ENCODE measurements around the gene OR1L8.

The OR1L8 gene

DNA sequence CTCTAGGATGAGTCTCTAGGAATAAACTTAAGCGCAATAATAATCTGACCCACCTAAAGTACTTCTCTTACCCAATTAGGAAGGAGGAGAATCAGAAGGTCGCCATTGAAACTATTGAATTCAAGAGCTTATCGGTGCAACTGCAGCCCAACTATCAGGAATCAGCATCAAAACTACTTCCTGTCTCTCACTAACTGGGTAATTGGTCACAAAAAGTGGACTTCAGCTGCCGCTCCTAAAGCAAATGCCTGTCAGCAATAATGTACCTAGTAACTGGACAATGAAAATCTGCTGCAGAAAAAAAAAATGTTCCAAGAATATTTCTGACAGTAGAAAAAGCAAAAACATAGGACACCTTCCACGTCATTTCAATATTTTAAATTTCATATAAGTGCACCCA is 3.3 kb downstream of the OR1L8 start:
- TF ChIP-seq, protein P1, sequence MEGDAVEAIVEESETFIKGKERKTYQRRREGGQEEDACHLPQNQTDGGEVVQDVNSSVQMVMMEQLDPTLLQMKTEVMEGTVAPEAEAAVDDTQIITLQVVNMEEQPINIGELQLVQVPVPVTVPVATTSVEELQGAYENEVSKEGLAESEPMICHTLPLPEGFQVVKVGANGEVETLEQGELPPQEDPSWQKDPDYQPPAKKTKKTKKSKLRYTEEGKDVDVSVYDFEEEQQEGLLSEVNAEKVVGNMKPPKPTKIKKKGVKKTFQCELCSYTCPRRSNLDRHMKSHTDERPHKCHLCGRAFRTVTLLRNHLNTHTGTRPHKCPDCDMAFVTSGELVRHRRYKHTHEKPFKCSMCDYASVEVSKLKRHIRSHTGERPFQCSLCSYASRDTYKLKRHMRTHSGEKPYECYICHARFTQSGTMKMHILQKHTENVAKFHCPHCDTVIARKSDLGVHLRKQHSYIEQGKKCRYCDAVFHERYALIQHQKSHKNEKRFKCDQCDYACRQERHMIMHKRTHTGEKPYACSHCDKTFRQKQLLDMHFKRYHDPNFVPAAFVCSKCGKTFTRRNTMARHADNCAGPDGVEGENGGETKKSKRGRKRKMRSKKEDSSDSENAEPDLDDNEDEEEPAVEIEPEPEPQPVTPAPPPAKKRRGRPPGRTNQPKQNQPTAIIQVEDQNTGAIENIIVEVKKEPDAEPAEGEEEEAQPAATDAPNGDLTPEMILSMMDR (IDR thresholded peaks at IDR 0.05; ENCODE audit: low read length, missing control alignments), result no peak
- DNase-seq (ENCODE audit: low read depth), result no peak
- no peak overlapping the region for H3K4me3 ChIP-seq (replicated peaks; ENCODE audit: low read depth, low read length)

DNA sequence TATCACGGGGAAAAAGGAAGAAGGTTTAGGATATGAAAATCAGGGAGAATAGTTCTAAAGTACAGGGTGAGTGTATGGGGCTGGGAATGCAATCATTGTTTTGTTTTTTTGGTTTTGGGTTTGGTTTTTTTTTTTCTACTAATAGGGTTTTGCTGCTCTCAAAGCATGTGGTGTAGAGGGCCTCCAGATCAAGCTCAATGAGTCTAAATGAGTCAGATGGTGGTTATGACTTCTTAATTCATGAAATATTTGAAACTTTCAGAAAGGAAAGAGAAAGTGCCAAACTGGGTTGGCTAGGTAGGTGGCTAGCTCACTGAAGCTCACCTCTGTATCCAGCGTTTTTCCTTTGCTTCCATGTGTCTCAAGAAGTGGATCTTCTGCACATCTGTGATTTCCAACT is 10.7 kb downstream of the OR1L8 start:
- TF ChIP-seq, protein P1 (IDR thresholded peaks at IDR 0.05; ENCODE audit: low read length, missing control alignments), result no peak
- no peak for DNase-seq (ENCODE audit: low read depth)
- H3K4me3 ChIP-seq (replicated peaks; ENCODE audit: low read depth, low read length), result no peak overlapping the region

DNA sequence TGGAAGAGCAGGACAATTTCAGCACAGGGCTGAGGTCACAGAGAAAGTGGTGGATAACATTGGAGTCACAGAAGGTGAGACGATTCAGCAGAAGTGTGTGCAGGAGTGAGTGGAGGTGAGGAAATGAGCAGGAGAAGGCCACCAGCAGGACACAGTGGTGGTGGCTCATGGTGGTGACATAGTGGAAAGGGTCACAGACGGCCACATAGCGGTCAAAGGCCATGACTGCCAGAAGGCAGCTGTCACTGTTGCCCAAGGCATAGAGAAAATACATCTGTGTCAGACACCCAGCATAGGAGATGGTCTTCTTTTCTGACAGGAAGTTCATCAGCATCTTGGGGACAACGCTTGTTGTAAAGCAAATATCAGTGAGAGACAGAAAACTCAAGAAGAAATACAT is 15.3 kb downstream of the OR1L8 start:
- no peak for DNase-seq (ENCODE audit: low read depth)
- no peak overlapping the region for H3K4me3 ChIP-seq (replicated peaks; ENCODE audit: low read depth, low read length)
- TF ChIP-seq, protein P1 (IDR thresholded peaks at IDR 0.05; ENCODE audit: low read length, missing control alignments), result no peak

DNA sequence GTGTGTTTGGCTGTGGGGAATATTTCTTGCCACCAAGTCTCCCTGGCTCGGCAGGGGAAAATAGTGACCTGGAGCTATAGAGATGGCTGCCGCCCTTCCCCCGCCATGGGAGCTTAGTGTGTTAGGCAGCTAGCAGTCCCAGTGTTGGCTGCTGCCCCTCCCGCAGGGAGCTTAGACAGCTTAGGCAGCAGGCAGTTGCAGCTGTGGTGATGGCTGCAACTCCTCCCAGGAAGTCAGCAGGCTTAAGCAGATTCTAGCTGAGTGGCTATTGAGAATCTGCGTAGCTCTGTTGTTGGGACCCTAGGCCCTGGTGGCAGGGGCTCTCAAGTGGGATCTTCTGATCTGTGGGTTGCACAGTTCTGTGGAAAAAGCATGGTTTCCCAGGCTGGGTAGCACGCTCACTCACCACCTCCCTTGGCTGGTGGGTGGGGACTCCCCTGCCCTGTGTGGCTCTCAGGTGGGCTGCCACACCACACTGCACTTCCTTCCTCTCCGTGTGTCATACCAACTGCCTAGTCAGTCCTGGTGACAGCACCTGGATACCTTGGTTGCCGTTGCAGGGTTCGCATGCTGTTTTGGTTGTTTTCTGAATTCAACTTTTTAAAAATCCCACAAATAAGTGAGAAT is 20.9 kb downstream of the OR1L8 start:
- TF ChIP-seq, protein P1 (IDR thresholded peaks at IDR 0.05; ENCODE audit: low read length, missing control alignments), result no peak

GRCh38 chr9:122561446-122561845 is 21.7 kb downstream of the OR1L8 start:
- no peak for DNase-seq (ENCODE audit: low read depth)
- no peak overlapping the region for H3K4me3 ChIP-seq (replicated peaks; ENCODE audit: low read depth, low read length)
- TF ChIP-seq, protein P1 (IDR thresholded peaks at IDR 0.05; ENCODE audit: low read length, missing control alignments), result no peak

More for the DNA sequence above, 20.9 kb downstream of the OR1L8 start:
- no peak overlapping the region for H3K4me3 ChIP-seq (replicated peaks; ENCODE audit: low read depth, low read length)
- DNase-seq (ENCODE audit: low read depth), result no peak

- H3K4me3 ChIP-seq (replicated peaks; ENCODE audit: low read depth, low read length), result no peak within 1 kb of the TSS
- no peak for DNase-seq (ENCODE audit: low read depth)
- TF ChIP-seq, protein P1 (IDR thresholded peaks at IDR 0.05; ENCODE audit: low read length, missing control alignments), result no peak
Observed at GRCh38 chr9:122552812-122553211, 30.4 kb downstream of the OR1L8 start, which contains the start of gene OR1N2. TSS of gene OR1N2 (plus strand) at chr9:122553112. CDS start at chr9:122553212, 100 bp downstream.

DNA sequence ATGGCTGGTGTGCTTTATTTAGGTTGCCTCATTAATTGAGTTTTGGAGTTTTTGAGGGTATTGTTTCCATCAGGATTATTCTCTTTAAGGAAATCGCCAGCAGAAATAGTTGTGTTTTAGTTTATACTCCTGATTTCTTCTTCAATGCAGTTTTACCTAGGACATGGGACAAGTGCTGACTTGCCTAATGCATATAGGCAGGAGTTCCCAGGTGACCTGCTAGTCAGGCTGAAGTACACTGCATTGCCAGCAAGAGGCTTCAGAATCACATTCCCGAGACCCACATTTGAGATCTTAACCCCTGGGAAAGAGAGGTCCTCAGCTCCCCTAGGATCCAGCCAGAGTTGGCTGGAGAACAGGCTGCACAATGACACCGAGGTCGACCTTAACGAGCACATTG is 31.8 kb downstream of the OR1L8 start:
- DNase-seq (ENCODE audit: low read depth), result no peak
- no peak overlapping the region for H3K4me3 ChIP-seq (replicated peaks; ENCODE audit: low read depth, low read length)
- TF ChIP-seq, protein P1 (IDR thresholded peaks at IDR 0.05; ENCODE audit: low read length, missing control alignments), result no peak
